ENCODE measurements around the gene PIK3AP1.

Gene PIK3AP1

DNA sequence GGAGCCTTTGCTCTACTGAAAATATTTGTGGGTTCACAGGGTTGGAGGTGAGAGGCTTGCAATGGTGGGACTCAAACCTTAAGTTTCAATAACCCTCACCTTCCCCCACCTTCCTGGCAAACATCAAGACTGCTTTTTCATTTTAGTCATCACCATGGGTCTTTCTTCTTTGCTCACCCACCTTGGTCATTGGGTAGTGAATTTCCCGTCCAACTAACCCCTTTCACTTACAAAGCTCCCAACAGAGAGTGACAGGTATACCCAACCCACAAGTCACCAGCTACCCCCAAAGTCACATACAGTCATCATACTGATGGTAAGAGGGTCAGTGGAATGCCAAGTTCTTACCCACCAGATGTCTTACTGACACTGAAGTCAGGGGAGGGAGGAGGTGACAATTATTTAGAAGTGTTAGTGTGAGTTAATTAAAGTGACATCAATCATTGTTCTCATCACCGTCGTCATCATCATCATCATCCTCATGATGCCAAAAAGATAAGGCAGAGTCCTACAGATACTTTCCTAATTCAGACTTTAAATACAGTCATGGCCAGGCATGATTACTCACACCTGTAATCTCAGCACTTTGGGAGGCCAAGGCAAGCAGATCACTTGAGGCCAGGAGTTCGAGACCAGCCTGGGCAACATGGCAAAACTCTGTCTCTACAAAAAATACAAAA is 49.0 kb downstream of the PIK3AP1 start:
- DNase-seq (ENCODE audit: extremely low read depth, low read depth): no peak
- TF ChIP-seq, protein P1, sequence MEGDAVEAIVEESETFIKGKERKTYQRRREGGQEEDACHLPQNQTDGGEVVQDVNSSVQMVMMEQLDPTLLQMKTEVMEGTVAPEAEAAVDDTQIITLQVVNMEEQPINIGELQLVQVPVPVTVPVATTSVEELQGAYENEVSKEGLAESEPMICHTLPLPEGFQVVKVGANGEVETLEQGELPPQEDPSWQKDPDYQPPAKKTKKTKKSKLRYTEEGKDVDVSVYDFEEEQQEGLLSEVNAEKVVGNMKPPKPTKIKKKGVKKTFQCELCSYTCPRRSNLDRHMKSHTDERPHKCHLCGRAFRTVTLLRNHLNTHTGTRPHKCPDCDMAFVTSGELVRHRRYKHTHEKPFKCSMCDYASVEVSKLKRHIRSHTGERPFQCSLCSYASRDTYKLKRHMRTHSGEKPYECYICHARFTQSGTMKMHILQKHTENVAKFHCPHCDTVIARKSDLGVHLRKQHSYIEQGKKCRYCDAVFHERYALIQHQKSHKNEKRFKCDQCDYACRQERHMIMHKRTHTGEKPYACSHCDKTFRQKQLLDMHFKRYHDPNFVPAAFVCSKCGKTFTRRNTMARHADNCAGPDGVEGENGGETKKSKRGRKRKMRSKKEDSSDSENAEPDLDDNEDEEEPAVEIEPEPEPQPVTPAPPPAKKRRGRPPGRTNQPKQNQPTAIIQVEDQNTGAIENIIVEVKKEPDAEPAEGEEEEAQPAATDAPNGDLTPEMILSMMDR (IDR thresholded peaks at IDR 0.05; ENCODE audit: low read depth, low read length): no peak

DNA sequence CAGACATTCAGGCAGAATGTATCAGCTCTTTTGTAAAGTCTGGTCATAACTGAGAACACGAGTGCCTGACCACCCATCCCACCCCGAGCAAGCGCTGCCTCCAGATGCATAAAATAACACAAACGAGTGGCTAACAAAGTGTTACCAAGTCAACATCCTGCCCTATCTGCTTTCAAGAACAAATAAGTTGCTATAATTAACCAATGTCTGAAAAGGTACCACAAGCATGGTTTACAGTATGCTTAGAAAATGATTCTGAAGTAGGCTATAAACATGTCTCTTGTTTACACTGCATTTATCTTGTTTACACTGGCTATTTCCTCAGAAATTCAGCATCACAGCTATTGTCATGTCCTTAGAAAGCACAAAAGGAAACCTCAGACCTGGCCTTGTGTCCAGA is 49.5 kb downstream of the PIK3AP1 start:
- TF ChIP-seq, protein P1 (IDR thresholded peaks at IDR 0.05; ENCODE audit: low read depth, low read length): no peak
- DNase-seq (ENCODE audit: extremely low read depth, low read depth): no peak

DNA sequence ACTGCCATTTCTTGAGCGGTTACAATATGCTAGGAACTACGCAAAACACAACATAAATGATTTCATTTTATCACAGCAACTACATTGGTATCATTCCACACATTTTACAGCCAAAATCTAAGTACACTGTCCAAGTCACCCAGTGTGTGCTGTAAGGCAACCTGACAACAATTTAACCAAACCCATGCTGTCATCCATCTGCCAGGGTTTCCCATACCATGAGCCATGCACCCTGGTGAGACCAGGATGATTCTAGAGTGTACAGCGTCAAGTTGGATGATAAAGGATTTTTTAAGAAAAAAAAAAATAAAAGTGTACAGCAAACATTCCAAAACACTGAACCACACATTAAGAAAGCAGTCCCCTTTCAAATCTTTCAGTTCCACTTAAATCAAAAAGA is 52.9 kb downstream of the PIK3AP1 start:
- TF ChIP-seq, protein P1 (IDR thresholded peaks at IDR 0.05; ENCODE audit: low read depth, low read length): no peak
- DNase-seq (ENCODE audit: extremely low read depth, low read depth): no peak

DNA sequence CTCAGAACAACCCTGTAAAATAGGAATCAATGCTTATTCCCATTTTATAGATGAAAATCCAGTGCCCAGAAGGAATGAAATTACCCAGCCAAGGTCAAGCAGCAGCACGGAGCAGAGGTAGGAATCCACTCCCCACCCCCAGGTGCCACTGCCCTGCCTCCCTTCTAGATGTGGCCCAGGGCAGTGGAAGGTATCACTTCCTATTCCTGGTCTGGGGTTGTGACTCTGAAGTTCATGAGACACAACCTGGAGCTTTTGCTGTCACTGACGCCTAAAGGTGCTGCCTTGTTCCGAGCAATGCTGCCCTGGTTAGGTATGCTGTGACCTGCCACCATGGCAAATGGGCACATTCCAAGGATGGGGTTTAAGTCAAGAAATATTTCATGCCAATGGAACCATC is 53.6 kb downstream of the PIK3AP1 start:
- TF ChIP-seq, protein P1 (IDR thresholded peaks at IDR 0.05; ENCODE audit: low read depth, low read length): no peak
- DNase-seq (ENCODE audit: extremely low read depth, low read depth): no peak

DNA sequence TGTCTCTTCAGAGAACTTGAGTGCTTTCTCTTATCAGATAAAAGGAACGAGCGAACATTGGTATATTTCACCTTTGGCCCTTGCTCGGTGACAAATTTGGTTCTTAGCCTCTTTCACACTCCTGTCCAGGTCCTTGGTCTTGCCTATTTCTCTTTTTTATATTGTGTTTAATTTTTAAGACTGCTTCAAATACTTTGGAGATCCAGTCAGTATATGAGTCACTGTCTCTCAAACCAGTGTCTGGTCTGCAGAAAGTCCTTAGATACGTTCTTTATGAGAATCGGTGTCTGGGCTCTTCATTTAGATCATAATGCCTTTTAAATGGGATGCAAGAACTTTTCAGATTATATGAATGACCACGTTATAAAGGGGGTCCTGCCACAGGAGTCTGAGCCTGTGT is 55.0 kb downstream of the PIK3AP1 start:
- no peak for DNase-seq (ENCODE audit: extremely low read depth, low read depth)
- TF ChIP-seq, protein P1 (IDR thresholded peaks at IDR 0.05; ENCODE audit: low read depth, low read length): no peak

DNA sequence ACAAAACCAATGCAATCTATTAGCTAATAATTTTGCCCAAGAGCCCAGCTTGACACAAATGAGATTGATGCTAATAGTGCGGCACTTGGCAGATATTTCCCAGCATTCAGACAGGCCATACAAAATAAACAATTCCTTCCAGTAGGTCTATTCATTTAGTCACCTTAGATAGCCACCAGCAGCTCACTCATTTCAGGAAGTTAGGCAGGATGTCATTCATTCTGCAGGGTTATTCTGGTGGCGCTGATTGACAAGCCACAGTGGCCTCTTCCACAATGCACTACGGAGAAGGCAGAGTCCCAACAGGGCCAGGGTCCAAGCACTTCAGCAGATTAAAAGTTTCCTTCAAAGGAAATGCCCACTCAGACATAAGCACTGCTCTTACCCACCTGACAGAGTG is 55.8 kb downstream of the PIK3AP1 start:
- no peak for DNase-seq (ENCODE audit: extremely low read depth, low read depth)
- TF ChIP-seq, protein P1 (IDR thresholded peaks at IDR 0.05; ENCODE audit: low read depth, low read length): no peak

DNA sequence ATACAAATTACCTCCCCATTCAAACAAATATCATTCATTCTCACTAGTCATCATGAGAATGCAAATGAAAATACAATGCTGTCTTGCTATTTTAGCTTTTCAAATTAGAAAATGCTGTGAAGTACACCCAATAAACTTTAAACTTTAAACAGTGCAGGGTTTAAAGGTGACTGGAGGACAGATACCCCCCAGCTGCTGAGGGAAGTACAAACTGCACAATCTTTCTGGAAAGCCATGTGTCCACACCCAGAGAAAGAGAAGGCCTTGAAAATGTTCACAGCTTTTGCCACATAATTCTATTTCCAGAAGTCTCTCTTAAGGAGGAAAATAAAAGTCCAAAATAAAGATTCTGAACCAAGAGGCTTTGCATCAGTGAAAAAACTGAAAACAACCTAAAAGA is 56.5 kb downstream of the PIK3AP1 start:
- TF ChIP-seq, protein P1 (IDR thresholded peaks at IDR 0.05; ENCODE audit: low read depth, low read length): no peak
- DNase-seq (ENCODE audit: extremely low read depth, low read depth): no peak

Measured in AG09319 (cell line).